CD14-positive monocyte (primary cell): ENCODE results near the gene CACNA2D1. TPM values are rescaled to one million over a fixed set of nuclear protein-coding genes. Genes with fewer than 3 reads are reported as not detected.

Experiments
- DNase-seq, 3 donors: peaks; one replicate each; pipeline ENCODE4 v3.0.0-alpha.2; 2011 to 2022
- H2AFZ ChIP-seq: 2 replicates; pipeline ENCODE4 v1.6.0; 2012; ENCODE audit warnings: mild to moderate bottlenecking, low read depth, low read length, inconsistent platforms; ENCODE audit not compliant: insufficient read depth, poor library complexity, severe bottlenecking
- H3K27ac ChIP-seq, 2 donors: 1 replicate in 1 of 2; 2 replicates in 1 of 2; pipeline ENCODE4 v1.5.1; 2012 to 2013; ENCODE audit warnings: low read length in 2 of 2, control low read depth in 1 of 2, inconsistent platforms in 1 of 2, low read depth in 1 of 2, mild to moderate bottlenecking in 1 of 2
- H3K27me3 ChIP-seq, 2 donors: one replicate each; pipeline versions ENCODE4 v1.6.0 to v1.6.1; 2011 to 2013; ENCODE audit warnings: low read length in 2 of 2; ENCODE audit not compliant: control insufficient read depth in 2 of 2, insufficient read depth in 2 of 2
- H3K36me3 ChIP-seq, 2 donors: replicated peaks in 1 of 2; 1 replicate in 1 of 2; 2 replicates in 1 of 2; pipeline versions ENCODE4 v1.5.1 to v1.6.1; 2012 to 2013; ENCODE audit warnings: low read length in 2 of 2, control low read depth in 1 of 2, inconsistent platforms in 1 of 2, mild to moderate bottlenecking in 1 of 2; ENCODE audit not compliant: insufficient read depth in 2 of 2, control insufficient read depth in 1 of 2
- H3K4me1 ChIP-seq, 2 donors: 1 replicate in 1 of 2; 2 replicates in 1 of 2; pipeline versions ENCODE4 v1.5.1 to v1.6.1; 2012 to 2013; ENCODE audit warnings: low read length in 2 of 2, control low read depth in 1 of 2, inconsistent platforms in 1 of 2, mild to moderate bottlenecking in 1 of 2, moderate library complexity in 1 of 2; ENCODE audit not compliant: insufficient read depth in 2 of 2, control insufficient read depth in 1 of 2
- H3K4me2 ChIP-seq: replicated peaks from 2 replicates; pipeline ENCODE3; 2012; ENCODE audit warnings: low read length, moderate library complexity, mild to moderate bottlenecking; ENCODE audit not compliant: poor library complexity, severe bottlenecking; ENCODE audit errors: extremely low read depth
- H3K4me3 ChIP-seq, 3 experiments: fragments of 200-600 bp in 1 of 3; sonication (generic) in 1 of 3; replicated peaks in 1 of 3; 1 replicate in 2 of 3; 2 replicates in 1 of 3; pipeline ENCODE4 v1.5.1; 2011 to 2013; ENCODE audit warnings: low read length in 3 of 3, mild to moderate bottlenecking in 3 of 3, control low read depth in 2 of 3, low read depth in 2 of 3, inconsistent platforms in 1 of 3, moderate library complexity in 1 of 3
- H3K79me2 ChIP-seq: 2 replicates; pipeline ENCODE4 v1.6.0; 2012; ENCODE audit warnings: mild to moderate bottlenecking, control low read depth, inconsistent platforms, low read length, moderate library complexity; ENCODE audit not compliant: insufficient read depth
- H3K9ac ChIP-seq: 2 replicates; pipeline ENCODE4 v1.6.0; 2017; ENCODE audit warnings: low read length, mild to moderate bottlenecking; ENCODE audit not compliant: insufficient read depth, poor library complexity, severe bottlenecking
- H3K9me3 ChIP-seq, 2 donors: replicated peaks in 1 of 2; 1 replicate in 1 of 2; 2 replicates in 1 of 2; pipeline versions ENCODE4 v1.5.1 to v1.6.1; 2012 to 2013; ENCODE audit warnings: low read length in 2 of 2, control low read depth in 1 of 2; ENCODE audit not compliant: control insufficient read depth in 1 of 2, insufficient read depth in 1 of 2
- H4K20me1 ChIP-seq: 2 replicates; pipeline ENCODE4 v1.6.0; 2012; ENCODE audit warnings: mild to moderate bottlenecking, low read length, control low read depth, moderate library complexity; ENCODE audit not compliant: insufficient read depth
- H3K27ac Mint-ChIP-seq, 7 donors: one replicate each; pipeline ENCODE4 v1.8.0; 2020; ENCODE audit warnings: mild to moderate bottlenecking in 7 of 7, mixed read lengths in 7 of 7, moderate library complexity in 6 of 7, inconsistent platforms in 2 of 7
- H3K27me3 Mint-ChIP-seq, 3 donors: one replicate each; pipeline ENCODE4 v1.8.0; 2021 to 2022; ENCODE audit warnings: low read depth in 3 of 3, mild to moderate bottlenecking in 3 of 3, mixed read lengths in 3 of 3, moderate library complexity in 3 of 3, inconsistent platforms in 1 of 3
- H3K36me3 Mint-ChIP-seq, 2 donors: one replicate each; pipeline ENCODE4 v1.8.0; 2020; ENCODE audit warnings: mixed read lengths in 2 of 2, inconsistent platforms in 1 of 2, mild to moderate bottlenecking in 1 of 2
- H3K4me1 Mint-ChIP-seq: one replicate; pipeline ENCODE4 v1.8.0; 2020; ENCODE audit warnings: mild to moderate bottlenecking, mixed read lengths
- H3K4me3 Mint-ChIP-seq, 2 donors: one replicate each; pipeline ENCODE4 v1.8.0; 2020; ENCODE audit warnings: mild to moderate bottlenecking in 2 of 2, mixed read lengths in 2 of 2, moderate library complexity in 1 of 2
- H3K9me3 Mint-ChIP-seq, 7 donors: one replicate each; pipeline ENCODE4 v1.8.0; 2020 to 2022; ENCODE audit warnings: mixed read lengths in 7 of 7, mild to moderate bottlenecking in 6 of 7, moderate library complexity in 6 of 7, inconsistent platforms in 2 of 7
- WGBS: methylation state at CpG from one replicate; pipeline ENCODE4 v1.1.5; 2013; ENCODE audit warnings: missing lambda C conversion rate; ENCODE audit not compliant: insufficient coverage; 5-methylcytosine and 5-hydroxymethylcytosine counted together
- intact Hi-C, 2 donors: fragments of 100-400 bp; cut with micrococcal nuclease; formaldehyde crosslinking; loops; one replicate each; pipeline versions ENCODE4 v1.15.0 to v1.15.1; 2023
- polyA plus RNA-seq, 3 donors: library from polyadenylated mRNA; depleted of rRNA in 1 of 3; unstranded in 2 of 3; stranded (reverse) in 1 of 3; fragments of 300-500 nt in 2 of 3; fragments of >200 nt in 1 of 3; fragmentation: Illumina TruSeq in 2 of 3; gene quantifications; 1 replicate in 2 of 3; 2 replicates in 1 of 3; pipeline ENCODE4 v1.2.3, GENCODE V29; 2012 to 2021
- TF ChIP-seq, protein P1 (sequence below): fragments of 200-600 bp; IDR thresholded peaks from one replicate; pipeline ENCODE4 v1.8.0; 2022; ENCODE audit warnings: antibody characterized with exemption, mild to moderate bottlenecking

CACNA2D1 gene
- polyA plus RNA-seq, 3 donors: 0.02 TPM; not detected in 2

DNA sequence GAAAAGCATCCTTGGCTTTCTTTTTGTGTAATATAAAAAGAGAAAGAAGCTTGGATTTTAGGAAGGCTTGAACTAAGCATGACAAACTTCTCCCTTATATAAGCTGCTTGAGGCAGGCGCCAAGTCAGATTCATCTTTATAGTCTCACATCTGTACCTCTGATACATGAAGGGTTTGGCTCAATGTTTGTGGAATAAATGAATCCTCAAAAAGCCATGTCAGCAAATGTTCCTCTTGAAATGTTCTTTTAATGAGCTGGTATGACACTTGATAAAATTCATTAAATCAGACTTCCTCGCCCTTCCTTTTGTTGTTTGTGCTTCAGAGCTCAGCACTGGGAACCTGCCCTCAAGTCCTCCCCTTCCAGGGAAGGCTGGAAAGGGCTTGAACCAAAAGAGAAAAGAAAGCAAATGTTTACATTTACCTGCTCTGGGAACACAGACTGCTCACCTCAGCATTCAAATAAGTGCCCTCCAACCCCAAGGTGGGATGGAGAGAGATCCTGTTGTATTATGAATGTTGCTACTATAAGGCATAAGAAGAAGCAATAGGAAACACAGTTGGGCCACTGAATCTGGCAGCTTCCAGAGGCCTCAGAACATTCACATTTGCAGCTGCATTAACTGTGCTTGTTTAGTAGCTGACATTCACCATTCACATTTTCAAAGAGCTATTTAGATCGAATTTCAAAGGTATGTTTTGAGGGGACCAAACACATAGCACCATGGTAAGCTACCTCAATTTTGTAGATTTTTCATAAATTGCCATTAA, 212.6 kb downstream of the CACNA2D1 start:
- H3K79me2 ChIP-seq: no peaks in the 10 kb centered on the region
- intact Hi-C loops: no loop called here
- WGBS: 86% methylated on average over 1 of the region's 3 CpGs

DNA sequence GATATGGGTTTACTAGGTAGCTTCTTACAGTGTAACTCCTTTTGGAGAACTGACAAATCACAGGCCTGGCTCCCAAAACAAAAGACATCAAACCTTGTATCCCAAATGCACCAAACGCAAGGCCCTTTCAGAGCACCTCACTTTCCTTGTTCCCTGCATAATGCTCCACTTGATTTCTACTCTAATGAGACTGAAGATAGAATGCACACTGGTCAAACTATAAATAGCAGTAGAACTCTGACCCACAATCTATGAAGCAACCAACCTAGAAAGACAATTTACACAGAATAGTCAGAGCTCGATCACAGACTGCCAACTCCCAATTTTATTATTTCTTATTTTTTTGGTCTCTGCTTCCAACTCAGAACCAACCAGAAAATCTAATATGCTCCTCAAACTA, 214.4 kb downstream of the CACNA2D1 start:
- intact Hi-C loops: no loop called here
- Histone ChIP-seq H3K36me3 (no peaks in the 10 kb centered on the region), H3K4me1 (no peaks in the 10 kb centered on the region), H3K9ac (no peak overlapping the region), H4K20me1 (no peaks in the 10 kb centered on the region), H3K27me3 (no peaks in the 10 kb centered on the region), H3K9me3 (no peaks in the 10 kb centered on the region), H3K79me2 (no peaks in the 10 kb centered on the region), H3K27ac (no peak overlapping the region), H2AFZ (no peak overlapping the region), H3K4me2 (no peak overlapping the region), H3K4me3 (no peak overlapping the region)
- TF ChIP-seq, protein P1, sequence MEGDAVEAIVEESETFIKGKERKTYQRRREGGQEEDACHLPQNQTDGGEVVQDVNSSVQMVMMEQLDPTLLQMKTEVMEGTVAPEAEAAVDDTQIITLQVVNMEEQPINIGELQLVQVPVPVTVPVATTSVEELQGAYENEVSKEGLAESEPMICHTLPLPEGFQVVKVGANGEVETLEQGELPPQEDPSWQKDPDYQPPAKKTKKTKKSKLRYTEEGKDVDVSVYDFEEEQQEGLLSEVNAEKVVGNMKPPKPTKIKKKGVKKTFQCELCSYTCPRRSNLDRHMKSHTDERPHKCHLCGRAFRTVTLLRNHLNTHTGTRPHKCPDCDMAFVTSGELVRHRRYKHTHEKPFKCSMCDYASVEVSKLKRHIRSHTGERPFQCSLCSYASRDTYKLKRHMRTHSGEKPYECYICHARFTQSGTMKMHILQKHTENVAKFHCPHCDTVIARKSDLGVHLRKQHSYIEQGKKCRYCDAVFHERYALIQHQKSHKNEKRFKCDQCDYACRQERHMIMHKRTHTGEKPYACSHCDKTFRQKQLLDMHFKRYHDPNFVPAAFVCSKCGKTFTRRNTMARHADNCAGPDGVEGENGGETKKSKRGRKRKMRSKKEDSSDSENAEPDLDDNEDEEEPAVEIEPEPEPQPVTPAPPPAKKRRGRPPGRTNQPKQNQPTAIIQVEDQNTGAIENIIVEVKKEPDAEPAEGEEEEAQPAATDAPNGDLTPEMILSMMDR: no peak
- no peak overlapping the region for H3K27ac Mint-ChIP-seq
- 88% methylated on average over 2 of the region's 2 CpGs for WGBS
- no peak for DNase-seq
- H3K36me3 Mint-ChIP-seq: no peaks in the 10 kb centered on the region
- no peaks in the 10 kb centered on the region for H3K4me1 Mint-ChIP-seq
- peaks cover 0 to 3% (median 0%) of the 10 kb centered on the region in 3 donors for H3K27me3 Mint-ChIP-seq
- H3K4me3 Mint-ChIP-seq: no peak overlapping the region
- no peaks in the 10 kb centered on the region for H3K9me3 Mint-ChIP-seq

More for the DNA sequence above, 212.6 kb downstream of the CACNA2D1 start:
- H3K4me3 Mint-ChIP-seq: no peak overlapping the region
- no peak for DNase-seq
- no peaks in the 10 kb centered on the region for H3K9me3 Mint-ChIP-seq
- Histone ChIP-seq H3K9ac (no peak overlapping the region), H3K4me2 (no peak overlapping the region), H3K4me1 (no peaks in the 10 kb centered on the region), H2AFZ (no peak overlapping the region), H3K9me3 (no peaks in the 10 kb centered on the region), H4K20me1 (no peaks in the 10 kb centered on the region), H3K36me3 (no peaks in the 10 kb centered on the region), H3K27me3 (no peaks in the 10 kb centered on the region), H3K27ac (no peak overlapping the region), H3K4me3 (no peak overlapping the region)
- peaks cover 0 to 3% (median 0%) of the 10 kb centered on the region in 3 donors for H3K27me3 Mint-ChIP-seq
- TF ChIP-seq, protein P1: no peak
- H3K27ac Mint-ChIP-seq: no peak overlapping the region
- H3K36me3 Mint-ChIP-seq: no peaks in the 10 kb centered on the region
- no peaks in the 10 kb centered on the region for H3K4me1 Mint-ChIP-seq
